Stomach (tissue), 4 donors: ENCODE results near the gene SCMH1.

Experiments
- CTCF ChIP-seq, 7 experiments: fragments of 450-650 bp in 4 of 7; fragments of 200-600 bp in 3 of 7; sonication (generic) in 3 of 7; IDR thresholded peaks; one replicate each; pipeline ENCODE4 v1.5.1; 2016 to 2019; ENCODE audit warnings: antibody characterized with exemption in 7 of 7, control low read depth in 2 of 7, mild to moderate bottlenecking in 1 of 7
- POLR2A ChIP-seq, 4 donors: fragments of 450-650 bp; IDR thresholded peaks; one replicate each; pipeline ENCODE4 v1.6.1; 2016; ENCODE audit warnings: antibody characterized with exemption in 4 of 4, control low read depth in 2 of 4, mild to moderate bottlenecking in 1 of 4, moderate library complexity in 1 of 4
- POLR2AphosphoS5 ChIP-seq, 3 donors: sonication (generic); formaldehyde crosslinking; IDR thresholded peaks; one replicate each; pipeline ENCODE4 v1.6.1; 2016; ENCODE audit warnings: antibody characterized with exemption in 3 of 3

GRCh38 chr1:41281334-41281733 lies 39.2 kb upstream of the SCMH1 start:
- TF ChIP-seq POLR2A (IDR thresholded peaks at IDR 0.05) (no peak), CTCF (IDR thresholded peaks at IDR 0.05) (no peak), POLR2AphosphoS5 (IDR thresholded peaks at IDR 0.05) (no peak)
